ENCODE measurements around the gene IFNG.

GRCh38 chr12:68114606-68115005 lies 44.9 kb downstream of the IFNG start:
- TF ChIP-seq CTCF (IDR thresholded peaks at IDR 0.05; ENCODE audit: insufficient read depth, low read depth, low read length) = no peak
- TF ChIP-seq EZH2 (IDR thresholded peaks at IDR 0.05; ENCODE audit: insufficient read depth, low read length) = no peak
